NT2/D1 (cell line): ENCODE data around the gene MAPK7.
"Not testable (repeated sequence)": the region's sequence is repeated elsewhere in the genome, so short reads cannot be mapped to it uniquely, and the experiment has no call there.

Experiments used
- DNase-seq: peaks from one replicate; pipeline ENCODE4 v3.0.0-alpha.2; 2011; ENCODE audit warnings: low read depth, low spot score
- H3K27me3 ChIP-seq: 2 replicates; pipeline ENCODE4 v1.6.0; 2011; ENCODE audit warnings: mild to moderate bottlenecking; ENCODE audit not compliant: insufficient read length, insufficient read depth
- H3K36me3 ChIP-seq: 2 replicates; pipeline ENCODE4 v1.6.1; 2011; ENCODE audit warnings: mild to moderate bottlenecking, low read length, mixed read lengths; ENCODE audit not compliant: insufficient read depth, insufficient read length
- H3K4me1 ChIP-seq: 2 replicates; pipeline ENCODE4 v1.5.1; 2011; ENCODE audit not compliant: insufficient read depth, insufficient read length
- H3K4me3 ChIP-seq: 2 replicates; pipeline ENCODE4 v1.5.1; 2011; ENCODE audit warnings: low read depth; ENCODE audit not compliant: insufficient read length
- H3K9ac ChIP-seq: 2 replicates; pipeline ENCODE4 v1.6.0; 2011; ENCODE audit warnings: low read depth; ENCODE audit not compliant: insufficient read length
- H3K9me3 ChIP-seq: 2 replicates; pipeline ENCODE4 v1.5.1; 2011; ENCODE audit warnings: mild to moderate bottlenecking, low read length; ENCODE audit not compliant: insufficient read depth
- SUZ12 ChIP-seq: IDR thresholded peaks from 2 replicates; pipeline ENCODE4 v1.6.1; 2011; ENCODE audit not compliant: insufficient read length, insufficient read depth; ENCODE audit errors: extremely low read depth
- YY1 ChIP-seq: IDR thresholded peaks from 2 replicates; pipeline ENCODE4 v1.6.1; 2011; ENCODE audit not compliant: insufficient read length, insufficient read depth
- ZNF274 ChIP-seq: IDR thresholded peaks from 2 replicates; pipeline ENCODE4 v1.6.1; 2011; ENCODE audit warnings: mild to moderate bottlenecking, low read depth, low read length

Gene MAPK7

GRCh38 chr17:19348081-19348650, 30.1 kb upstream of the MAPK7 start:
- Histone ChIP-seq H3K27me3 (no peaks in the 10 kb centered on the region), H3K4me1 (peaks cover 1% of the 10 kb centered on the region), H3K4me3 (no peak overlapping the region), H3K36me3 (peaks cover 20% of the 10 kb centered on the region), H3K9ac (peak overlapping the region; percentile 43), H3K9me3 (no peaks in the 10 kb centered on the region)
- no peak for DNase-seq
- TF ChIP-seq ZNF274 (no peak), YY1 (no peak), SUZ12 (no peak)

GRCh38 chr17:19348806-19349205, 29.5 kb upstream of the MAPK7 start:
- TF ChIP-seq ZNF274: no peak
- no peak for TF ChIP-seq SUZ12
- no peak for TF ChIP-seq YY1

GRCh38 chr17:19353401-19353800, 24.9 kb upstream of the MAPK7 start:
- H3K36me3 ChIP-seq: peaks cover 17% of the 10 kb centered on the region
- not testable (repeated sequence) for H3K27me3 ChIP-seq

More at GRCh38 chr17:19348806-19349205, 29.5 kb upstream of the MAPK7 start:
- no peaks in the 10 kb centered on the region for H3K4me1 ChIP-seq
- H3K36me3 ChIP-seq: peaks cover 14% of the 10 kb centered on the region
- no peaks in the 10 kb centered on the region for H3K27me3 ChIP-seq
- H3K9me3 ChIP-seq: no peaks in the 10 kb centered on the region
- H3K4me3 ChIP-seq: no peak overlapping the region
- DNase-seq: no peak
- no peak overlapping the region for H3K9ac ChIP-seq

GRCh38 chr17:19354748-19355147, 23.6 kb upstream of the MAPK7 start:
- no peak for DNase-seq
- Histone ChIP-seq H3K9me3 (no peaks in the 10 kb centered on the region), H3K27me3 (no peaks in the 10 kb centered on the region), H3K36me3 (peaks cover 30% of the 10 kb centered on the region), H3K4me3 (no peak overlapping the region), H3K9ac (no peak overlapping the region), H3K4me1 (no peaks in the 10 kb centered on the region)
- TF ChIP-seq YY1 (no peak), SUZ12 (no peak), ZNF274 (no peak)

More at GRCh38 chr17:19353401-19353800, 24.9 kb upstream of the MAPK7 start:
- not testable (repeated sequence) for H3K9me3 ChIP-seq, H3K4me1 ChIP-seq, DNase-seq, H3K4me3 ChIP-seq, H3K9ac ChIP-seq

GRCh38 chr17:19357351-19357750, 20.9 kb upstream of the MAPK7 start:
- H3K9me3 ChIP-seq: no peaks in the 10 kb centered on the region
- H3K4me1 ChIP-seq: peaks cover 2% of the 10 kb centered on the region
- H3K27me3 ChIP-seq: no peaks in the 10 kb centered on the region
- H3K4me3 ChIP-seq: no peak overlapping the region
- no peak for DNase-seq
- H3K36me3 ChIP-seq: peaks cover 35% of the 10 kb centered on the region
- H3K9ac ChIP-seq: no peak overlapping the region
- no peak for TF ChIP-seq YY1
- TF ChIP-seq ZNF274: no peak
- no peak for TF ChIP-seq SUZ12

GRCh38 chr17:19357761-19358160, 20.5 kb upstream of the MAPK7 start:
- Histone ChIP-seq H3K9ac (no peak overlapping the region), H3K4me1 (peaks cover 2% of the 10 kb centered on the region), H3K27me3 (no peaks in the 10 kb centered on the region), H3K9me3 (no peaks in the 10 kb centered on the region), H3K4me3 (no peak overlapping the region), H3K36me3 (peaks cover 35% of the 10 kb centered on the region)
- no peak for DNase-seq
- TF ChIP-seq SUZ12 (no peak), YY1 (no peak), ZNF274 (no peak)

- H3K4me1 ChIP-seq: peaks cover 2% of the 10 kb centered on the region
- no peak for TF ChIP-seq YY1
- no peak for TF ChIP-seq SUZ12
- TF ChIP-seq ZNF274: no peak
- H3K4me3 ChIP-seq: no peak overlapping the region
- no peak for DNase-seq
- no peak overlapping the region for H3K9ac ChIP-seq
- H3K36me3 ChIP-seq: peaks cover 35% of the 10 kb centered on the region
- no peaks in the 10 kb centered on the region for H3K9me3 ChIP-seq
- no peaks in the 10 kb centered on the region for H3K27me3 ChIP-seq
Measured at GRCh38 chr17:19359151-19359550, 19.1 kb upstream of the MAPK7 start.

GRCh38 chr17:19359856-19360255, 18.4 kb upstream of the MAPK7 start:
- no peaks in the 10 kb centered on the region for H3K9me3 ChIP-seq
- peaks cover 2% of the 10 kb centered on the region for H3K4me1 ChIP-seq
- no peak overlapping the region for H3K9ac ChIP-seq
- H3K27me3 ChIP-seq: no peaks in the 10 kb centered on the region
- H3K36me3 ChIP-seq: peaks cover 35% of the 10 kb centered on the region
- DNase-seq: no peak
- no peak overlapping the region for H3K4me3 ChIP-seq
- TF ChIP-seq YY1 (no peak), SUZ12 (no peak)
